Fibroblast of lung (primary cell): ENCODE data around the gene IL10RA.

Source experiments
- CTCF ChIP-seq, 2 donors: IDR thresholded peaks in 1 of 2; conservative IDR thresholded peaks in 1 of 2; 1 replicate in 1 of 2; 2 replicates in 1 of 2; pipeline ENCODE4 v1.5.1; 2011 to 2012; ENCODE audit warnings: low read length in 2 of 2, control low read depth in 1 of 2, inconsistent platforms in 1 of 2, low read depth in 1 of 2, mild to moderate bottlenecking in 1 of 2
- EZH2 ChIP-seq: IDR thresholded peaks from 2 replicates; pipeline ENCODE4 v1.5.1; 2012; ENCODE audit warnings: low read length, control low read depth, mild to moderate bottlenecking; ENCODE audit errors: missing control alignments

- TF ChIP-seq CTCF (conservative IDR thresholded peaks at IDR 0.05 in 1 of 2, IDR thresholded peaks at IDR 0.05 in 1 of 2; ENCODE audit: low read depth in 1 of 2, low read length in 2 of 2), result no peak
- no peak for TF ChIP-seq EZH2
These were observed 5.9 kb upstream of the IL10RA start for GRCh38 chr11:117980280-117980679.
